WTC11 (cell line): ENCODE data around the gene ZNF772. TPM values are rescaled to one million over a fixed set of nuclear protein-coding genes. Genes with fewer than 3 reads are reported as not detected.

Experiments used
- ATAC-seq: fragments of 200-7000 bp; cut with Tn5 transposase; 2 replicates; pipeline ENCODE4 v1.10.0; 2021; ENCODE audit warnings: mild to moderate bottlenecking, moderate library complexity
- CTCF ChIA-PET: fragments of 300-600 bp; sonication (Branson Sonifier 250); formaldehyde crosslinking; loops from one replicate; lab custom pipeline; 2021; ENCODE audit warnings: antibody characterized with exemption; lab: Charles Lee
- POLR2A ChIA-PET: fragments of 350-600 bp; sonication (Branson Sonifier 250); formaldehyde crosslinking; loops from one replicate; lab custom pipeline; 2021; ENCODE audit warnings: antibody characterized with exemption; lab: Charles Lee
- DNase-seq: peaks from one replicate; pipeline ENCODE4 v3.0.0; 2021; ENCODE audit warnings: low spot score
- H3K27ac Mint-ChIP-seq: 2 replicates; pipeline ENCODE4 v1.8.0; 2021; ENCODE audit warnings: mixed read lengths
- H3K27me3 Mint-ChIP-seq: 2 replicates; pipeline ENCODE4 v1.8.0; 2021; ENCODE audit warnings: low read depth, mild to moderate bottlenecking, moderate library complexity, mixed read lengths
- H3K36me3 Mint-ChIP-seq: 2 replicates; pipeline ENCODE4 v1.8.0; 2021; ENCODE audit warnings: mixed read lengths
- H3K4me1 Mint-ChIP-seq: 2 replicates; pipeline ENCODE4 v1.8.0; 2022; ENCODE audit warnings: mixed read lengths
- H3K4me3 Mint-ChIP-seq: 2 replicates; pipeline ENCODE4 v1.8.0; 2021; ENCODE audit warnings: mild to moderate bottlenecking, moderate library complexity, mixed read lengths
- H3K9me3 Mint-ChIP-seq: 2 replicates; pipeline ENCODE4 v1.8.0; 2021; ENCODE audit warnings: mixed read lengths
- CREM ChIP-seq: sonication (generic); formaldehyde crosslinking; IDR thresholded peaks from 2 replicates; pipeline ENCODE4 v1.8.1; 2022; ENCODE audit warnings: mild to moderate bottlenecking, missing genetic modification reagents, moderate library complexity
- ESRRA ChIP-seq: sonication (generic); formaldehyde crosslinking; IDR thresholded peaks from 2 replicates; pipeline ENCODE4 v1.8.1; 2022; ENCODE audit warnings: mild to moderate bottlenecking, missing genetic modification reagents, borderline replicate concordance
- FOXK1 ChIP-seq: sonication (generic); formaldehyde crosslinking; IDR thresholded peaks from 2 replicates; pipeline ENCODE4 v1.8.0; 2022; ENCODE audit warnings: mild to moderate bottlenecking, moderate library complexity, missing genetic modification reagents
- GABPB1 ChIP-seq: sonication (generic); formaldehyde crosslinking; IDR thresholded peaks from 2 replicates; pipeline ENCODE4 v1.8.1; 2023; ENCODE audit warnings: mild to moderate bottlenecking, missing genetic modification reagents
- MXD4 ChIP-seq: fragments of 250-450 bp; sonication (Bioruptor Pico); IDR thresholded peaks from 2 replicates; pipeline ENCODE4 v1.8.0; 2021; ENCODE audit warnings: mild to moderate bottlenecking, moderate library complexity, borderline replicate concordance
- NFYB ChIP-seq: sonication (generic); formaldehyde crosslinking; conservative IDR thresholded peaks from 2 replicates; pipeline ENCODE4 v1.8.0; 2022; ENCODE audit warnings: low read depth, missing genetic modification reagents
- NR2C2 ChIP-seq: sonication (generic); formaldehyde crosslinking; IDR thresholded peaks from 2 replicates; pipeline ENCODE4 v1.8.0; 2022; ENCODE audit warnings: mild to moderate bottlenecking, missing genetic modification reagents
- NR3C1 ChIP-seq: sonication (generic); formaldehyde crosslinking; conservative IDR thresholded peaks from 2 replicates; pipeline ENCODE4 v1.8.1; 2023; ENCODE audit warnings: low read depth, mild to moderate bottlenecking, missing genetic modification reagents
- SMAD4 ChIP-seq: sonication (generic); formaldehyde crosslinking; IDR thresholded peaks from 2 replicates; pipeline ENCODE4 v1.8.0; 2022; ENCODE audit warnings: mild to moderate bottlenecking, missing genetic modification reagents
- SOX15 ChIP-seq: fragments of 250-450 bp; sonication (Bioruptor Pico); IDR thresholded peaks from 2 replicates; pipeline ENCODE4 v1.9.0; 2021; ENCODE audit warnings: mild to moderate bottlenecking
- TP53 ChIP-seq: sonication (generic); formaldehyde crosslinking; IDR thresholded peaks from 2 replicates; pipeline ENCODE4 v1.8.1; 2023; ENCODE audit warnings: mild to moderate bottlenecking, missing genetic modification reagents
- ZNF671 ChIP-seq: fragments of 250-450 bp; sonication (Bioruptor Pico); IDR thresholded peaks from 2 replicates; pipeline ENCODE4 v1.8.0; 2021; ENCODE audit warnings: mild to moderate bottlenecking
- total RNA-seq: library from RNA; stranded (reverse); gene quantifications from 3 replicates; pipeline ENCODE4 v1.2.3, GENCODE V29; 2021
- TF ChIP-seq, protein P1 (sequence below): sonication (generic); formaldehyde crosslinking; IDR thresholded peaks from 2 replicates; pipeline ENCODE4 v1.8.1; 2022; ENCODE audit warnings: low read depth, mild to moderate bottlenecking, moderate library complexity, missing genetic modification reagents, borderline replicate concordance
- TF ChIP-seq, protein P2 (sequence below): sonication (generic); formaldehyde crosslinking; IDR thresholded peaks from 2 replicates; pipeline ENCODE4 v1.8.0; 2022; ENCODE audit warnings: mild to moderate bottlenecking, missing genetic modification reagents
- TF ChIP-seq, protein P3 (sequence below): fragments of 250-450 bp; sonication (Bioruptor Pico); IDR thresholded peaks from 2 replicates; pipeline ENCODE4 v1.8.0; 2021; ENCODE audit warnings: mild to moderate bottlenecking
- TF ChIP-seq, protein P4 (sequence below): fragments of 250-450 bp; sonication (Bioruptor Pico); IDR thresholded peaks from 2 replicates; pipeline ENCODE4 v2.1.2; 2022; ENCODE audit warnings: mild to moderate bottlenecking, moderate library complexity
- TF ChIP-seq, protein P5 (sequence below): sonication (generic); formaldehyde crosslinking; IDR thresholded peaks from 2 replicates; pipeline ENCODE4 v1.8.1; 2023; ENCODE audit warnings: mild to moderate bottlenecking, missing genetic modification reagents, moderate library complexity
- TF ChIP-seq, protein P6 (sequence below): fragments of 250-450 bp; sonication (Bioruptor Pico); IDR thresholded peaks from 2 replicates; pipeline ENCODE4 v1.9.0; 2021; ENCODE audit warnings: moderate library complexity, mild to moderate bottlenecking, inconsistent platforms, borderline replicate concordance
- TF ChIP-seq, protein P7 (sequence below): sonication (generic); formaldehyde crosslinking; IDR thresholded peaks from 2 replicates; pipeline ENCODE4 v1.8.0; 2022; ENCODE audit warnings: mild to moderate bottlenecking, missing genetic modification reagents
- TF ChIP-seq, protein P8 (sequence below): sonication (generic); formaldehyde crosslinking; IDR thresholded peaks from 2 replicates; pipeline ENCODE4 v1.8.1; 2023; ENCODE audit warnings: mild to moderate bottlenecking, missing genetic modification reagents
- TF ChIP-seq, protein P9 (sequence below): sonication (generic); formaldehyde crosslinking; IDR thresholded peaks from 2 replicates; pipeline ENCODE4 v1.8.1; 2022; ENCODE audit warnings: low read depth, missing genetic modification reagents, borderline replicate concordance
- TF ChIP-seq, protein P10 (sequence below): fragments of 200-600 bp; IDR thresholded peaks from 2 replicates; pipeline ENCODE4 v1.8.0; 2022; ENCODE audit warnings: antibody characterized with exemption
- TF ChIP-seq, protein P11 (sequence below): sonication (generic); formaldehyde crosslinking; IDR thresholded peaks from 2 replicates; pipeline ENCODE4 v1.8.1; 2023; ENCODE audit warnings: mild to moderate bottlenecking, missing genetic modification reagents, moderate library complexity

ZNF772 gene
- total RNA-seq, 1 experiment from 2014 or later = 13.1 TPM

DNA sequence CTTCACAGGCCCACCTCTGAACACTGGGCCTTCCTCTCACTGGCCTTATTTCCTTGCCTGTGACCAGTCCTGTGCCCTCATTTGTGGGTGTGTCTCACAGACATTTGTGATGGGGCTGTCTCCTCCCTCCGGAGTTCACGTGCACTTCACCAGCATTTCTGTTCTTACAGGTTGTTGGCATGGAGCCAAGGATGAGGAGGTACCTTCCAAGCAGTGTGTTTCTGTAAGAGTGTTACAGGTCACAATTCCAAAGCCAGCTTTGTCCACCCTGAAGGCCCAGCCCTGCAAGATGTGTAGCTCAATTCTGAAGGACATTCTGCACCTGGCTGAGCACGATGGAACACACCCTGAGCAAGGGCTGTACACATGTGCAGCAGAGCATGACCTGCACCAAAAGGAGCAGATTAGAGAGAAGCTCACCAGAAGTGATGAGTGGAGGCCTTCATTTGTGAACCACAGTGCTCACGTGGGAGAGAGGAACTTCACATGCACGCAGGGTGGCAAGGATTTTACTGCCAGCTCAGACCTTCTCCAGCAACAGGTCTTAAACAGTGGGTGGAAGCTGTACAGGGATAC lies 34.2 kb downstream of the ZNF772 start (continued):
- TF ChIP-seq, protein P1, sequence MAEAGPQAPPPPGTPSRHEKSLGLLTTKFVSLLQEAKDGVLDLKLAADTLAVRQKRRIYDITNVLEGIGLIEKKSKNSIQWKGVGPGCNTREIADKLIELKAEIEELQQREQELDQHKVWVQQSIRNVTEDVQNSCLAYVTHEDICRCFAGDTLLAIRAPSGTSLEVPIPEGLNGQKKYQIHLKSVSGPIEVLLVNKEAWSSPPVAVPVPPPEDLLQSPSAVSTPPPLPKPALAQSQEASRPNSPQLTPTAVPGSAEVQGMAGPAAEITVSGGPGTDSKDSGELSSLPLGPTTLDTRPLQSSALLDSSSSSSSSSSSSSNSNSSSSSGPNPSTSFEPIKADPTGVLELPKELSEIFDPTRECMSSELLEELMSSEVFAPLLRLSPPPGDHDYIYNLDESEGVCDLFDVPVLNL (CRISPR knock-in tag) = no peak
- no peak for TF ChIP-seq ZNF671 (CRISPR knock-in tag)
- TF ChIP-seq, protein P2, sequence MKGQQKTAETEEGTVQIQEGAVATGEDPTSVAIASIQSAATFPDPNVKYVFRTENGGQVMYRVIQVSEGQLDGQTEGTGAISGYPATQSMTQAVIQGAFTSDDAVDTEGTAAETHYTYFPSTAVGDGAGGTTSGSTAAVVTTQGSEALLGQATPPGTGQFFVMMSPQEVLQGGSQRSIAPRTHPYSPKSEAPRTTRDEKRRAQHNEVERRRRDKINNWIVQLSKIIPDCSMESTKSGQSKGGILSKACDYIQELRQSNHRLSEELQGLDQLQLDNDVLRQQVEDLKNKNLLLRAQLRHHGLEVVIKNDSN = no peak
- no peak for TF ChIP-seq NFYB (CRISPR knock-in tag)
- TF ChIP-seq CREM (CRISPR knock-in tag) = no peak
- TF ChIP-seq, protein P3, sequence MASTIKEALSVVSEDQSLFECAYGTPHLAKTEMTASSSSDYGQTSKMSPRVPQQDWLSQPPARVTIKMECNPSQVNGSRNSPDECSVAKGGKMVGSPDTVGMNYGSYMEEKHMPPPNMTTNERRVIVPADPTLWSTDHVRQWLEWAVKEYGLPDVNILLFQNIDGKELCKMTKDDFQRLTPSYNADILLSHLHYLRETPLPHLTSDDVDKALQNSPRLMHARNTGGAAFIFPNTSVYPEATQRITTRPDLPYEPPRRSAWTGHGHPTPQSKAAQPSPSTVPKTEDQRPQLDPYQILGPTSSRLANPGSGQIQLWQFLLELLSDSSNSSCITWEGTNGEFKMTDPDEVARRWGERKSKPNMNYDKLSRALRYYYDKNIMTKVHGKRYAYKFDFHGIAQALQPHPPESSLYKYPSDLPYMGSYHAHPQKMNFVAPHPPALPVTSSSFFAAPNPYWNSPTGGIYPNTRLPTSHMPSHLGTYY = no peak
- TF ChIP-seq NR2C2 (CRISPR knock-in tag) = no peak

DNA sequence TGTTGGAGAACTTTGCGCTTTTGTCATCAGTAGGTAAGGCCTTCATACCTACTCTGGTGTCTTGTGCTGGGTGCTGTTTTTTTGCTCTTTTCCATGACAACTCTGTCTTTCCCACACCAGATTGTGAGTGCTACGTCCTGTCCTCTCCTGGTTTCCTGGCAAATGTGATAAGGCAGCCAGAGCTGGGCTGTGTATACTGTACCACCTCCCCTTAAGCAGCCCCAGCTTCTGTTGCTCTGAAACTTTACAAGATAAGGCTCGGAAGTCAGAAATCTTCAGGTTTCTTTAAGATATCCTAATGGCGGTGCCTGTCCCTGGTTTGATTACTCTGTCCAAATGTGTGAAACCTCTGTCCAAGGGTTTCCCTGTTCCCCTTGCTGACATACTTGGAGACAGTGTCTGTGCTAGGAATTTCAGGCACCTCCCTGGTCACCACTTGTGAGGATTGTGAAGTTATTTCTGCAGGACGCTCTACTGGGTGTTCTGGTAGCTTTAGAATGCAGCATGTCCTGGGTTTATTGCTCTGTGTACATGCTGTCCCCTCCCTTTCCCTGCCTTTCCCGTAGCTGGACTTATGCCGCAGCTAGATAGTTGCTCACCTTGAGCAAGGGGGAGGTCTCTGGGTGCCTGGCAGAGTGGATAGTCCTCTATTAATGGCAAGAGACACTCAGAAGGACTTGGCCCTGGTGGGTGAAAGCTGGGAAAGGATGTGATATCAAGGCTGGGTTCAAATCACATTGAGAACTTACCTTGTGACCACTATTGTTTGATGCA lies 35.2 kb downstream of the ZNF772 start:
- Mint-ChIP-seq H3K4me3 (no peak overlapping the region), H3K27me3 (no peaks in the 10 kb centered on the region), H3K27ac (no peak overlapping the region), H3K36me3 (peaks cover 28% of the 10 kb centered on the region), H3K9me3 (no peaks in the 10 kb centered on the region), H3K4me1 (no peaks in the 10 kb centered on the region)
- CTCF ChIA-PET = interaction anchor here (0.6 kb wide), 1 partner anchor 650 kb away, joined by 3 read pairs; no protein-coding TSS in a partner anchor
- TF ChIP-seq, protein P4, sequence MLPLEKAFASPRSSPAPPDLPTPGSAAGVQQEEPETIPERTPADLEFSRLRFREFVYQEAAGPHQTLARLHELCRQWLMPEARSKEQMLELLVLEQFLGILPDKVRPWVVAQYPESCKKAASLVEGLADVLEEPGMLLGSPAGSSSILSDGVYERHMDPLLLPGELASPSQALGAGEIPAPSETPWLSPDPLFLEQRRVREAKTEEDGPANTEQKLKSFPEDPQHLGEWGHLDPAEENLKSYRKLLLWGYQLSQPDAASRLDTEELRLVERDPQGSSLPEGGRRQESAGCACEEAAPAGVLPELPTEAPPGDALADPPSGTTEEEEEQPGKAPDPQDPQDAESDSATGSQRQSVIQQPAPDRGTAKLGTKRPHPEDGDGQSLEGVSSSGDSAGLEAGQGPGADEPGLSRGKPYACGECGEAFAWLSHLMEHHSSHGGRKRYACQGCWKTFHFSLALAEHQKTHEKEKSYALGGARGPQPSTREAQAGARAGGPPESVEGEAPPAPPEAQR (CRISPR knock-in tag) = no peak
- TF ChIP-seq, protein P5, sequence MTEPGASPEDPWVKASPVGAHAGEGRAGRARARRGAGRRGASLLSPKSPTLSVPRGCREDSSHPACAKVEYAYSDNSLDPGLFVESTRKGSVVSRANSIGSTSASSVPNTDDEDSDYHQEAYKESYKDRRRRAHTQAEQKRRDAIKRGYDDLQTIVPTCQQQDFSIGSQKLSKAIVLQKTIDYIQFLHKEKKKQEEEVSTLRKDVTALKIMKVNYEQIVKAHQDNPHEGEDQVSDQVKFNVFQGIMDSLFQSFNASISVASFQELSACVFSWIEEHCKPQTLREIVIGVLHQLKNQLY (CRISPR knock-in tag) = no peak
- TF ChIP-seq, protein P6, sequence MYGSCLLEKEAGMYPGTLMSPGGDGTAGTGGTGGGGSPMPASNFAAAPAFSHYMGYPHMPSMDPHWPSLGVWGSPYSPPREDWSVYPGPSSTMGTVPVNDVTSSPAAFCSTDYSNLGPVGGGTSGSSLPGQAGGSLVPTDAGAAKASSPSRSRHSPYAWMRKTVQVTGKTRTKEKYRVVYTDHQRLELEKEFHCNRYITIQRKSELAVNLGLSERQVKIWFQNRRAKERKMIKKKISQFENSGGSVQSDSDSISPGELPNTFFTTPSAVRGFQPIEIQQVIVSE (CRISPR knock-in tag) = no peak
- TF ChIP-seq ESRRA = no peak
- TF ChIP-seq SMAD4 (CRISPR knock-in tag) = no peak
- TF ChIP-seq, protein P7, sequence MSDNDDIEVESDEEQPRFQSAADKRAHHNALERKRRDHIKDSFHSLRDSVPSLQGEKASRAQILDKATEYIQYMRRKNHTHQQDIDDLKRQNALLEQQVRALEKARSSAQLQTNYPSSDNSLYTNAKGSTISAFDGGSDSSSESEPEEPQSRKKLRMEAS (CRISPR knock-in tag) = no peak
- TF ChIP-seq, protein P8, sequence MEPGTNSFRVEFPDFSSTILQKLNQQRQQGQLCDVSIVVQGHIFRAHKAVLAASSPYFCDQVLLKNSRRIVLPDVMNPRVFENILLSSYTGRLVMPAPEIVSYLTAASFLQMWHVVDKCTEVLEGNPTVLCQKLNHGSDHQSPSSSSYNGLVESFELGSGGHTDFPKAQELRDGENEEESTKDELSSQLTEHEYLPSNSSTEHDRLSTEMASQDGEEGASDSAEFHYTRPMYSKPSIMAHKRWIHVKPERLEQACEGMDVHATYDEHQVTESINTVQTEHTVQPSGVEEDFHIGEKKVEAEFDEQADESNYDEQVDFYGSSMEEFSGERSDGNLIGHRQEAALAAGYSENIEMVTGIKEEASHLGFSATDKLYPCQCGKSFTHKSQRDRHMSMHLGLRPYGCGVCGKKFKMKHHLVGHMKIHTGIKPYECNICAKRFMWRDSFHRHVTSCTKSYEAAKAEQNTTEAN (CRISPR knock-in tag) = no peak
- TF ChIP-seq MXD4 (CRISPR knock-in tag) = no peak
- TF ChIP-seq, protein P9, sequence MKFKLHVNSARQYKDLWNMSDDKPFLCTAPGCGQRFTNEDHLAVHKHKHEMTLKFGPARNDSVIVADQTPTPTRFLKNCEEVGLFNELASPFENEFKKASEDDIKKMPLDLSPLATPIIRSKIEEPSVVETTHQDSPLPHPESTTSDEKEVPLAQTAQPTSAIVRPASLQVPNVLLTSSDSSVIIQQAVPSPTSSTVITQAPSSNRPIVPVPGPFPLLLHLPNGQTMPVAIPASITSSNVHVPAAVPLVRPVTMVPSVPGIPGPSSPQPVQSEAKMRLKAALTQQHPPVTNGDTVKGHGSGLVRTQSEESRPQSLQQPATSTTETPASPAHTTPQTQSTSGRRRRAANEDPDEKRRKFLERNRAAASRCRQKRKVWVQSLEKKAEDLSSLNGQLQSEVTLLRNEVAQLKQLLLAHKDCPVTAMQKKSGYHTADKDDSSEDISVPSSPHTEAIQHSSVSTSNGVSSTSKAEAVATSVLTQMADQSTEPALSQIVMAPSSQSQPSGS (CRISPR knock-in tag) = no peak
- no peak for TF ChIP-seq FOXK1 (CRISPR knock-in tag)
- no peak for TF ChIP-seq NR3C1
- TF ChIP-seq GABPB1 (CRISPR knock-in tag) = no peak
- TF ChIP-seq, protein P10, sequence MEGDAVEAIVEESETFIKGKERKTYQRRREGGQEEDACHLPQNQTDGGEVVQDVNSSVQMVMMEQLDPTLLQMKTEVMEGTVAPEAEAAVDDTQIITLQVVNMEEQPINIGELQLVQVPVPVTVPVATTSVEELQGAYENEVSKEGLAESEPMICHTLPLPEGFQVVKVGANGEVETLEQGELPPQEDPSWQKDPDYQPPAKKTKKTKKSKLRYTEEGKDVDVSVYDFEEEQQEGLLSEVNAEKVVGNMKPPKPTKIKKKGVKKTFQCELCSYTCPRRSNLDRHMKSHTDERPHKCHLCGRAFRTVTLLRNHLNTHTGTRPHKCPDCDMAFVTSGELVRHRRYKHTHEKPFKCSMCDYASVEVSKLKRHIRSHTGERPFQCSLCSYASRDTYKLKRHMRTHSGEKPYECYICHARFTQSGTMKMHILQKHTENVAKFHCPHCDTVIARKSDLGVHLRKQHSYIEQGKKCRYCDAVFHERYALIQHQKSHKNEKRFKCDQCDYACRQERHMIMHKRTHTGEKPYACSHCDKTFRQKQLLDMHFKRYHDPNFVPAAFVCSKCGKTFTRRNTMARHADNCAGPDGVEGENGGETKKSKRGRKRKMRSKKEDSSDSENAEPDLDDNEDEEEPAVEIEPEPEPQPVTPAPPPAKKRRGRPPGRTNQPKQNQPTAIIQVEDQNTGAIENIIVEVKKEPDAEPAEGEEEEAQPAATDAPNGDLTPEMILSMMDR = no peak
- no peak for TF ChIP-seq SOX15 (CRISPR knock-in tag)
- TF ChIP-seq NFYB (CRISPR knock-in tag) = no peak
- TF ChIP-seq, protein P11, sequence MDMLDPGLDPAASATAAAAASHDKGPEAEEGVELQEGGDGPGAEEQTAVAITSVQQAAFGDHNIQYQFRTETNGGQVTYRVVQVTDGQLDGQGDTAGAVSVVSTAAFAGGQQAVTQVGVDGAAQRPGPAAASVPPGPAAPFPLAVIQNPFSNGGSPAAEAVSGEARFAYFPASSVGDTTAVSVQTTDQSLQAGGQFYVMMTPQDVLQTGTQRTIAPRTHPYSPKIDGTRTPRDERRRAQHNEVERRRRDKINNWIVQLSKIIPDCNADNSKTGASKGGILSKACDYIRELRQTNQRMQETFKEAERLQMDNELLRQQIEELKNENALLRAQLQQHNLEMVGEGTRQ (CRISPR knock-in tag) = no peak
- TF ChIP-seq TP53 (CRISPR knock-in tag) = no peak
- DNase-seq = no peak
- ATAC-seq = no peak
- POLR2A ChIA-PET = no interaction called here
